Occipital lobe (tissue), 2 donors: ENCODE data around the gene L3HYPDH. TPM values are rescaled to one million over a fixed set of nuclear protein-coding genes. Genes with fewer than 3 reads are reported as not detected.
"Not testable (repeated sequence)": the region's sequence is repeated elsewhere in the genome, so short reads cannot be mapped to it uniquely, and the experiment has no call there.

ENCODE experiments used
- DNase-seq: peaks from one replicate; lab custom pipeline; 2025; lab: John Stamatoyannopoulos, UW
- total RNA-seq: library from RNA; depleted of rRNA; stranded (reverse); fragments of >200 nt; gene quantifications from one replicate; pipeline ENCODE4 v1.2.3, GENCODE V29; 2014

The L3HYPDH gene
- total RNA-seq, 1 donor from 2014 or later: 30.1 TPM

- no peak for DNase-seq
Measured at GRCh38 chr14:59478540-59478939, 5.7 kb downstream of the L3HYPDH start.

DNA sequence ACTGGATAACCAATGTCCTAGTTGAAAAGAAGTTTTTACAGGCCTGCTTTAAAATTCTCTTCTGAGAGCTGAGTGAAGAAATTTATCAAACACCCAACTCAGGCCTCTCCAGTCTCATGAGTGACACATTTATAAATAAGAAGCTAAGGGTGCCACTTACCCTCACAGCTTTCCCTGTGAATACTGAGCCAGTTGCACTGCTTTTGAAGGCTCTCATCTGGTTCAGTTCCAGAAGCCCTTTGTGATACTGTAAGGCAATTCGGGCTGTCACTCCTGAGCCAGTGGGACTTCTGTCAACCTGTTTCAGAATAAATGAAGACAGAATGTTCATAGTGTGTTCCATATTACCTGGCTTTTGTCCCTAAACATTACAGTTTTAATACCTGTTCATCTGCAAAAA lies 8.5 kb downstream of the L3HYPDH start:
- DNase-seq: no peak

GRCh38 chr14:59474172-59474571 lies 10.0 kb downstream of the L3HYPDH start:
- DNase-seq: no peak

GRCh38 chr14:59465316-59466135 lies 18.7 kb downstream of the L3HYPDH start, which contains the start of gene GPR135:
Gene GPR135, minus strand, starts transcription at chr14:59465380. Its CDS starts 154 bp downstream, at chr14:59465226.
- DNase-seq: no peak

- peak; percentile 41 for DNase-seq
Measured at GRCh38 chr14:59464486-59465315, 19.5 kb downstream of the L3HYPDH start.

DNA sequence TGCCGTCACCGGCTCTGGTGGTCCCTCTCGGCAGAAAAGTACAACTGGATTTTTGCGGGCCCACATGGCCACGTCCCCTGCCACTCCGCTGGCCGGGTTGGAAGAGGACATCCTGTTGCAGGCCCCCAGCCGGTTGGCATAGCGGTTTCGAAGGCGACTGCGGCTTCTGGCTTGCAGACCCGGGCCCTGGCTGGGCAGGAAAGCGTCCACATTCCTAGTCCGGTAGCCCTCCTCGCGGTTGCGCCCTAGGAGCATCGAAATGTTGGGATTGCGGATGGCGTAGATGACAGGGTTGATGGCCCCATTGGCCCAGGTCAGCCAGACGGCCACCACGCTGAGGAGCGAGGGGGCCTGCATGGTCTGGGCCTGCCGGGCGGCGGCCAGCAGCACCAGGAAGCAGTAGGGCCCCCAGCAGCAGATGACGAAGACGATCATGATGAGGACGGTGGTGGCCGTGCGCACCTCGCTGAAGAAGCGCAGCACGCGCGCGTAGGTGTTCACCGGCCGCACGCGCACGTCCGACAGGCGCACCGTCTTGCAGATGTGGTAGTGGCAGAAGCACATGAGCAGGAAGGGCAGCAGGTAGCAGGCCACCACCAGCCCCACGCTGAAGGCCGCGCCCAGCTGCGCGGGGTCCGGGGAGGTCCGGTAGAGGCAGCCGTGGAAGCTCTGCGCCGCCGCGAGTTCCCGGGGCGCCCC lies 20.3 kb downstream of the L3HYPDH start:
- DNase-seq: no peak

DNA sequence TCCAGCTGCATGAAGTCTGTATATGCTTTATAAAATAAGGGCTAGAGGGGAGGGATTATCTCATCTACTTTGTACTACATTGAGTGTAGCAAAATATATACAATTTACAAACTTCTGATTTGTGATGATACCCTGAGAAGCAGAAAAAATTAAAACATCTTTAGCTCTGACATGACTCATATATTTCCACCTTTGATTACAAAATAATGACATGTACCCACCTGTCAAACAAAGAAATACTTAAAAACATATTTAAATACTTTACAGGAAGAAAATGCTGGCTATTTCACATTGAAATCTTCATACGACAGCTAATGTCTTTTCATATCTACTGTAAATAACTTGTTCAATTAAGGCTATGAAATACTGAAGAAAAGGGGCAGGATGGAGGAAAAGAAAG lies 22.3 kb downstream of the L3HYPDH start:
- DNase-seq: no peak

- no peak for DNase-seq
Measured at GRCh38 chr14:59460378-59460777, 23.8 kb downstream of the L3HYPDH start.

GRCh38 chr14:59458486-59458885 lies 25.7 kb downstream of the L3HYPDH start:
- no peak for DNase-seq

DNA sequence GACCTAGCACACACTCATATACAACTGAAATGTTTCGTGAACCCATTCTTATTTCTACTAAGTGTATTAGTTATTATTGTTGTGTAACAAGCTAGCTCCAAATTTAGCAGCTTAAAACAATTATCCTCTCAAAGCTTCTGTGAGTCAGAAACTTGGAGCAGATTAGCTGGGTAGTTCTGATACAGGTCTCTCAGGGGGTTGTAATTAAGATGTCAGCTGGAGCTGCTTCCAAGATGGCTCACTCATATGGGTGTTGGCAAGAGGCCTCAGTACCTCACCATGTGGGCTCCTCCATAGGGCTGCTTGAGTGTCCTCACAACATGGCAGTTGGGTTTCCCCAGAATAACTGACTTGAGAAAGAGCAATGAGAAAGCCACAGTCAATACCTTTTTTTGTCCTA lies 28.8 kb downstream of the L3HYPDH start:
- no peak for DNase-seq

- no peak for DNase-seq
Measured at GRCh38 chr14:59454139-59454538, 30.1 kb downstream of the L3HYPDH start.

- DNase-seq: no peak
Measured at GRCh38 chr14:59451849-59452248, 32.4 kb downstream of the L3HYPDH start.

DNA sequence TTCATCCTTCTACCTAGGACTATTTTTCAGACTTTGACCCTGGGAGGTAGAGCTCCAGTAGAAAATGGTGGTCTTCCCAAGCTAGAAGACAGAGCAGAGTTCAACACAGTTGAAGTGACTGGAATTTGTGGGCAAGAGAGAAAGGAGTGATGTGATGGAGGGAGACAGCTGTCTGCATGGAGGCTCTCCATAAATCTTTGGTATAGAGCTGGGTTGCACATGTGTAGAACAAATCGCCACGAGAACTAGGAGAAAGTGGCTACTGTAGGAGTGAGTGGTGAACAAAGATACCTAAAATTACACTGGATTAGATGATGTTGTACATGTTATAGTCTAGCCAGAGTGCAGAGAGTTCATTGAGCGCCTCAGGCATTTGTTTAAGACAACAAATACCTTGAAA lies 33.5 kb downstream of the L3HYPDH start:
- no peak for DNase-seq

DNA sequence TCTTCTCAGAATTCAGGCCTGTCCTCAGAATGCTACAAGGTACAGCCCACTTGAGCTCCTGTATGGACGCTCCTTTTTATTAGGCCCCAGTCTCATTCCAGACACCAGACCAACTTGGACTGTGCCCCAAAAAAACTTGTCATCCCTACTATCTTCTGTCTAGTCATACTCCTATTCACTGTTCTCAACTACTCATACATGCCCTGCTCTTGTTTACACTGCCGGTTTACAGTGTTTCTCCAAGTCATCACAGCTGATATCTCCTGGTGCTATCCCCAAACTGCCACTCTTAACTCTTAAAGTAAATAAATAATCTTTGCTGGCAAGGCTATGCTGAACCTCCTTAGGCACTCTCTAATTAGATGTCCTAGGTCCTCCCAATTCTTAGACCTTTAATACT lies 35.5 kb downstream of the L3HYPDH start:
- not testable (repeated sequence) for DNase-seq

DNA sequence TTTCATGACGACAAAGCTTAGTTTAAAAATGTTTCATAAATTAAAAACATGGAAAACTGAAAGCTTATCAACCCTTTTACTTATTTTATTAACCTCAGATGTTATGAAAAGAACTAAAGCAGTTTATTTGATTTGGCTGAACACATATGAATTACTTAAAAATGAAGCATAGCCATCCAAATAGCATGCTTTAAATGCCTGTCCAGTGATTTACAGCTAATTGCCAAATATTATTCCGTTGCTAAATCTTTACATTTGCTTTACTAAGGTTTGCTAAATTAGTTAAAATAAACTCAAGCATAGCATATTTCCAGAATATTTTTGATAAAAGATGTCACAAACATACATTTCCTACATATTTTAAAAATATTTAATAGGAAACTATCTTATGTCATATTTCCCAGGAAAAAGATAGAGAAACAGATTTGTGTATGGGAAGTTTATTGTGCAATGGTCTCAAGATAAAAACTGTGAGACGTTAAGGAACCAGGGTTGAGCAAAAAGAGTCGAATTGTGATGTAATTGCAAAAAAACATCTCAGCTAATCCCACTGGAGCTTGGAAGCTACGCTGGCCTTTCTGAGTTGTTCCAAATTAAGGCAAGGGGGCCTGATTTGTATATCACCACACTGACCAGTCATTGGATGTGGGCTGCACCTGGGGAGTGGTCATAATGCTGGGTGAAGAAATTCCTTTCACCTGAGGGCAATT lies 44.8 kb downstream of the L3HYPDH start:
- no peak for DNase-seq

DNA sequence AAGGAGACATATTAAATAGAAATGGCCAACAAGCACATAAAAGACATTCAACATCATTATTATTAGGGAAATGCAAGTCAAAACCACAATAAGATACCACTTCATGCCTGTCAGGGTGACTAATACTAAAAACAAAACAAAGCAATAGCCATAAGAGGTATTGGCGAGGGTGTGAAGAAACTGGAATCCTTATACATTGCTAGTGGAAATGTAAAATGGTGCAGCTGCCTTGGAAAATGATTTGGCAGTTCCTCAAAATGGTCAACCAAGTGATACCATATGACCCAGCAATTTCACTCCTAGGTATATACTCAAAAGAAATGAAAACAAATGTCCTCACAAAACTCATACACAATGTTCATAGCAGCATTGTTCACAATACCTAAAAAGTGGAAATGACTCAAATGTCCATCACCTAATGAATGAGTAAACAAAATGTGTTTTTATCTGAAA lies 46.0 kb downstream of the L3HYPDH start:
- DNase-seq: no peak

DNA sequence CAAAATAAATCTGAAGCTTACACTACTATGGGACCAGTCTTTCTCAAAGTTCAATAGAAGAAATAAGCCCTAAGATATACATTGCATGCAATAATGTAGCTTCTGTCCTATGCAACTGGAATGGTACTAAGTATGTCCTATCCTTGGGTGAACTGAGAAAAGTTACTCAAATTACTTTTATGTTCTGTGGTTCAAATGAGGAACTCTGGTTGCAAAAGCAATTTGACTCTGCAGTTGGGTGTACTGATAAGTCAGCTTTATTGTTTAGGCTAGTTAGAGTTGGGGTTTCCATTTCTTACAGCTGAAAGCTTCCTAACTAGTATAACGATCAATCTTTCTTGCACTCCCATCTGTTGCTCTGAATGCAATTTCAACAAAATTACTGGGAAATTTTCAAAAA lies 48.2 kb downstream of the L3HYPDH start:
- no peak for DNase-seq

- no peak for DNase-seq
Measured at GRCh38 chr14:59435101-59435500, 49.1 kb downstream of the L3HYPDH start.

- DNase-seq: no peak
Measured at GRCh38 chr14:59429790-59430189, 54.4 kb downstream of the L3HYPDH start.

- DNase-seq: no peak
Measured at GRCh38 chr14:59428581-59429012, 55.6 kb downstream of the L3HYPDH start.
